Esophagus squamous epithelium (tissue), 4 donors: Measurements from ENCODE around the gene SLC44A1.

Experiments
- CTCF ChIP-seq, 6 experiments: fragments of 450-650 bp in 4 of 6; fragments of 200-600 bp in 2 of 6; sonication (generic) in 2 of 6; IDR thresholded peaks; one replicate each; pipeline ENCODE4 v1.5.1; 2016 to 2019; ENCODE audit warnings: antibody characterized with exemption in 6 of 6, mild to moderate bottlenecking in 4 of 6, moderate library complexity in 4 of 6
- POLR2A ChIP-seq, 4 donors: fragments of 450-650 bp; IDR thresholded peaks; one replicate each; pipeline ENCODE4 v1.6.1; 2017; ENCODE audit warnings: antibody characterized with exemption in 4 of 4, mild to moderate bottlenecking in 4 of 4, moderate library complexity in 3 of 4

GRCh38 chr9:105396441-105396840, 152.0 kb downstream of the SLC44A1 start:
- no peak for TF ChIP-seq CTCF (IDR thresholded peaks at IDR 0.05)
- no peak for TF ChIP-seq POLR2A (IDR thresholded peaks at IDR 0.05)
